ENCODE measurements around the gene PDS5B. TPM values are rescaled to one million over a fixed set of nuclear protein-coding genes. Genes with fewer than 3 reads are reported as not detected.
"Not testable (repeated sequence)": the region's sequence is repeated elsewhere in the genome, so short reads cannot be mapped to it uniquely, and the experiment has no call there.

Gene PDS5B
- total RNA-seq, 2 donors from 2014 or later, result 14.7 to 16.2 TPM

GRCh38 chr13:32825481-32825880 is 239.2 kb downstream of the PDS5B start:
- Histone ChIP-seq H3K36me3 (no peaks in the 10 kb centered on the region), H3K27ac (no peak overlapping the region), H3K4me1 (no peaks in the 10 kb centered on the region), H3K4me3 (no peak overlapping the region), H3K27me3 (no peaks in the 10 kb centered on the region), H3K9me3 (no peaks in the 10 kb centered on the region)
- TF ChIP-seq, protein P1, sequence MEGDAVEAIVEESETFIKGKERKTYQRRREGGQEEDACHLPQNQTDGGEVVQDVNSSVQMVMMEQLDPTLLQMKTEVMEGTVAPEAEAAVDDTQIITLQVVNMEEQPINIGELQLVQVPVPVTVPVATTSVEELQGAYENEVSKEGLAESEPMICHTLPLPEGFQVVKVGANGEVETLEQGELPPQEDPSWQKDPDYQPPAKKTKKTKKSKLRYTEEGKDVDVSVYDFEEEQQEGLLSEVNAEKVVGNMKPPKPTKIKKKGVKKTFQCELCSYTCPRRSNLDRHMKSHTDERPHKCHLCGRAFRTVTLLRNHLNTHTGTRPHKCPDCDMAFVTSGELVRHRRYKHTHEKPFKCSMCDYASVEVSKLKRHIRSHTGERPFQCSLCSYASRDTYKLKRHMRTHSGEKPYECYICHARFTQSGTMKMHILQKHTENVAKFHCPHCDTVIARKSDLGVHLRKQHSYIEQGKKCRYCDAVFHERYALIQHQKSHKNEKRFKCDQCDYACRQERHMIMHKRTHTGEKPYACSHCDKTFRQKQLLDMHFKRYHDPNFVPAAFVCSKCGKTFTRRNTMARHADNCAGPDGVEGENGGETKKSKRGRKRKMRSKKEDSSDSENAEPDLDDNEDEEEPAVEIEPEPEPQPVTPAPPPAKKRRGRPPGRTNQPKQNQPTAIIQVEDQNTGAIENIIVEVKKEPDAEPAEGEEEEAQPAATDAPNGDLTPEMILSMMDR (IDR thresholded peaks at IDR 0.05), result no peak
- no peak for DNase-seq (ENCODE audit: low spot score)

DNA sequence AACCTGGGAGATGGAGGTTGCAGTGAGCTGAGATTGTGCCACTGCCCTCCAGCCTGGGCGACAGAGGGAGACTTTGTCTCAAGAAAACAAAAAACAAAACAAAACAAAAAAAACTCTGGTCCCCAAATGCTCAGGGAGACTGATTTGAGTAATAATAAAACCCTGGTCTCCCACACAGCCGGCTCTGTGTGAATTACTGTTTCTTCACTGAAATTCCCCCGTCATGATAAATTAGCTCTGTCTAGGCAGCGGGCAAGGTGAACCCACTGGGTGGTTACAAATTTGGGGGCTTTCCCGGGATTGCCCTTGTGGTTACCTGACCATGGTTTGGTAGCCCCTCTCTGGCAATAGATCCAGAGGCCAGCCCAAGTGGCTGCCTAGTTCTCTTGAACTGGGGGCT is 240.1 kb downstream of the PDS5B start:
- H3K9me3 ChIP-seq; H3K4me1 ChIP-seq; DNase-seq (ENCODE audit: low spot score); H3K4me3 ChIP-seq; H3K36me3 ChIP-seq; H3K27ac ChIP-seq; H3K27me3 ChIP-seq: not testable (repeated sequence)

Other genes with a start within 250 kb of the PDS5B start
- 1 to 10 TPM; 3.4 to 5.7 TPM for gene N4BP2L1, start 158.3 kb upstream of the PDS5B start, total RNA-seq
- gene N4BP2L2, start 47.7 kb upstream of the PDS5B start, total RNA-seq, result 10 to 100 TPM; 92.8 to 97.5 TPM